DMS153 treated with DMSO at 0.1 percent for 48 hours (cell line): ENCODE results near the gene ABTB2.
"Not testable (repeated sequence)": the region's sequence is repeated elsewhere in the genome, so short reads cannot be mapped to it uniquely, and the experiment has no call there.

ENCODE experiments used
- DNase-seq: peaks from one replicate; lab custom pipeline; 2025; ENCODE audit not compliant: unreplicated experiment; lab: John Stamatoyannopoulos, UW

ABTB2 gene

DNA sequence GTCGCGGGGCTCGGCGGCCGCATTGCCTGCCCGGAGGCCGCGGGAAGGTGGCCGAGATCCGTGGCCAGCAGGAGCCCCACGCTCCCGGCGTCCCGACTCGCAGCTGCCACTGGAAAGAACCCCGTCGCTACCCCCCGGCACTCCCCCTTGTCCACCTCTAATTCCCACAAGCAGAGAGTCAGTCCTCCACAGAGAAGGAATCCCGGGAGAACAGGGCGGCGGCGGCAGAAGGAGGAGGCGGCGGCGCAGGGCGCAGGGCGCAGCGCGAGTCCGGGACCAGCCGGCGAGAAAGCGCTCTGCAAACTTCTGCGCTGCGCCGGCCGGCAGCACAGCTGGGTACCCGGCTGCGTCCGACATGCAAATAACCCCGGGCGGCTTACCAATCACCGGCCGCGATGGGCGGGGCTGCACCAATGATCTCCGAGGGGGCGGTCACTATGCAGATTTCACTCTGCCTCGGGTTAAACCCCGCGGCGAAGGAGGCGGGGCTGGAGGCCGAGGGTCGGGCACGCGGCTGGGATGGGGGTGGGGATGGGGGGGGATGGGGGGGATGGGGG, at the start of gene ABTB2:
TSS of gene ABTB2 (minus strand) at position 310 of the 557 bp plus-strand sequence.
- DNase-seq: peak; percentile 94

DNA sequence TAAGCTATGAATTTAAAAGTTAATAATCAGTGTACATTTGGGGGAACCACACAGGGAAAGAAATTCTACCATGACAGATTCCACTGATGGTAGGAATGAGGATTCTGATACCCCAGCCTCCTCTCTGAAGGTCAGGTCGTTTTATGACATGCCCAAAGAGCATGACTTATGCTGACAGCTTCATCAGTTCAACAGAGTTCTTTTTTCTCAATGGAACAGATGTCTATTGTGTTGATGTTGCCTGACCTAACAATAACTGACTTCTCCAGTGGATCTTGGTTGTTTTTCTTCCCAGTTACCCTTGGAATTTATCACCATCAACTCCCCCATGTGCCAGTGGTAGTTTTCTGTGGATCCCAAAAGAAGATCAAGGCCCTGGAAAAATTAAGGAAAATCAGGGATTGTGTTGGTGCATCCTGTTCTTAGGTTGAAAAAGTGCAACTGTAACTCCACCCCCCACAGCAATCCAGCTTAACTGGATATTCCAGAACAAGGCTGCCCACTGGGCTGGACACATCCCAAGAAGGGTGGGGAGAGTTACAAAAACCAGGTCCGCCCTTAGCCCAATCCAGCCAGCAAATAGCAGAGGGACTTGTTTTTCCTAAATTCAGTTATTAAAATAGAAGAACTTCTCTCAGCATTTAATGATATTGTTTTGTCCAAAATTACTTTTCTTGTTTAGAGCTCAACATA, 49.5 kb upstream of the ABTB2 start:
- no peak for DNase-seq

DNA sequence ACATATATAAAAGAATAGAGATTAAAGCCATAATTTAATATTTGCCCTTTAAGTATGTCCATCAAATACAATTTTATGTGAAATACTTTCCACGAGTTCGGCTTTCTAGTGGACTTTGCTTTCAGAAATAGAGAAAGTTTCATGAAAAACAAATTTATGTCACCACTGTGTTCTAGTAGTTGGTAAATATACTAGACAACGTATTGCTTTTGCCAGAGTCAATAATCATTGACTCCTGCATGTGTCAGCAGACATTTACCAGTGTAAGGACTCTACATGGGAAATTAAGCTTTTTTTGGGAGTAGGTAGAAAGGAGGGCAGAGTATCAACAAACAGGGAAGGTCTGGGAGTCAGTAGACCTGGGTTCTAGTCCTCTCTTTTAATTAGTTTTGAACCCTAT, 48.6 kb upstream of the ABTB2 start:
- no peak for DNase-seq

DNA sequence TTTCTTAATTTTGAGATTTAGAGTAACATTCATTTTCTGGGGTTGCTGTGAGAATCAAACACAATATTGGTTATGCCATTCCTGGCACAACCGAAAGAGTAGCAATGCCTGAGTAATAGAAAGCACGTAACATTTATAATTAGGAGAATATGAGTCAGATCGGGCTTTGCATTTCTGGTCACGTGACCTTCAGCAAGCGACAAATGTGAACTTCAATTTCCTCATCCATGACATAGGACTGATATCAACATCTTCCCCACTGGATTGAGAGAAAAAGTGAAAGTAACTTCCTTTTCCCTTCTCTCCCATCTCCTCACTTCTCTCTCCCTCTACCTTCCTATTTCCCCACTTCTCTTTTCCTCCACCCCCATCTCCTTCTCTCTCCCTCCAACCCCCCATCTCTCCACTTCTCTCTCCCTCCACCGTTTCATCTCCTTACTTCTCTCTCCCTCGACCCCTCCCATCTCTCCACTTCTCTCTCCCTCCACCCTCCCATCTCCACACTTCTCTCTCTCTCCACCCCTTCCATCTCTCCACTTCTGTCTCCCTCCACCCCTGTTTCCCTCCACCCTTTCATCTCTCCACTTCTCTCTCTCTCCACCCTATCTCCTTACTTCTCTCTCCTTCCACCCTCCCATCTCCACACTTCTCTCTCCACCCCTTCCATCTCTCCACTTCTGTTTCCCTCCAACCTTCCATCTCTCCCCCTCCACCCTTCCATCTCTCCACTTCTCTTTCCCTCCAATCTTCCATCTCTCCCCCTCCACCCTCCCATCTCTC, 47.5 kb upstream of the ABTB2 start:
- DNase-seq: no peak

DNA sequence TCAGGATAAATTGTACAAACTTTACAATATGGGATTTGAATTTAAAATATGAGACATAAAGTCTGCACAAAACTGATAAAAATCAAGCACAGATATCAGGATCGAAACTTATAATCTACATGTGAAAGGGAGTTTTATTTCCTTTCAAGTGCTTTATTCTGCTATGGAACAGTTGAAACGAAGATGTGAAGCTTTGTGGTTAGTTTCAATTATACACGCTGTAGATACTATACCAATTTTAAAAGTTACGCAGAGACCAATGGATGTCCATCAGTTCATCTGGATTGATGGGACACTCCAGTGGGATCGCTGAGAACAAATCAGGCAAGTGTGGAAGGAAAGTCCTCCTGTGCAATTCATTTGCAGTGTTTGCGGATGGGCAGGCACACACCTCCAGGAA, 46.5 kb upstream of the ABTB2 start:
- DNase-seq: no peak

DNA sequence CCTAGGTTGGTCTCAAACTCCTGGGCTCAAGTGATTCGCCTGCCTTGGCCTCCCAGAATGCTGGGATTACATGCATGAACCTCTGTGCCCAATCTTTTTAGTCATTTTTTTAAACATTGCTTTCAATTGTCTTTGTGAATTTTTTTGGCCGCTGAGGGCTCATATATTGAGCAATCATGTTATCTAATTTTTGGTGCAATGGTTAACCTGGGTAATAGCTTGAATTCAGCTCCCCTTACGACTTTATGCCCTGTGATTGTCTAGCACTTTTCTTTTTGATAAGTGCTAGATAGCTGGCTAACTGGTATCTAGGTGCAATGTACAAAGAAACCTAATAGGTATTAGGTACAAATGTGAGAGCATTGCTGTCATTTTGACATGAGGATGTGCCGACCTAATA, 45.6 kb upstream of the ABTB2 start:
- no peak for DNase-seq

DNA sequence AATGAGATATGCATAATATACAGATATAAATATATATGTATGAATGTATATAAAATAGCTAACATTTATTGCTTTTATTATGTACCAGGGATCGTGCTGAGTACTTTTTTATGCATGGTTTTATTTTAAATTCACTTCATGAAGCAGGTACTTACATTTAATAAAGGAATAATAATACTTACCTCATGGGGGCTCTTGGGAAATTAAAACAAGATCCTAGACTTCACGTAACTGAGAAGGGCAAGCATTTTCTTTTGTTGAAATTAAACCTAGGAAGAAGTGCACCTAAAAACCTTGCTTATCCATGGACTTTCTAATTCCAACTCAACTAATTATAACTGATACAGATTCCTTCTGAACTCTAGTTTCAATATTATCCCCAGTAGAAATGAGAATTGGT, 40.0 kb upstream of the ABTB2 start:
- DNase-seq: no peak

DNA sequence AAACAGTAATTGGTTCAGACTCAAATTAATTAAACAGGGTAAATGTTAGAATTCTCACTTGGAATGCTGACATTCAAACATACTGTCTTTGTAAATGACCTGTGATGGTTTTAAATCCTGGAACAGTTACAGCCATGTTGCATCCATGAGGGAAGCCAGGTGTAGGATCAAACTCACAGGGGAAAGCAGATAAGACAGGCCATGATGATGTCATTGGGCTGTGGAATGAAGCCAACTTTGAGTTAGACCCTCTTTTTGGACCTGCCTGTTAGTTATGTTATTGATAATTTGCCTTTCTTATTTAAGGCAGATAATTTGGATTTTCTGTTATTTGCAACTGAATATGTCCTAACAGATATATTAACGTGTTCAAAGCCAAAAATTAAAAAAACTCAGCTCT, 39.3 kb upstream of the ABTB2 start:
- DNase-seq: no peak

DNA sequence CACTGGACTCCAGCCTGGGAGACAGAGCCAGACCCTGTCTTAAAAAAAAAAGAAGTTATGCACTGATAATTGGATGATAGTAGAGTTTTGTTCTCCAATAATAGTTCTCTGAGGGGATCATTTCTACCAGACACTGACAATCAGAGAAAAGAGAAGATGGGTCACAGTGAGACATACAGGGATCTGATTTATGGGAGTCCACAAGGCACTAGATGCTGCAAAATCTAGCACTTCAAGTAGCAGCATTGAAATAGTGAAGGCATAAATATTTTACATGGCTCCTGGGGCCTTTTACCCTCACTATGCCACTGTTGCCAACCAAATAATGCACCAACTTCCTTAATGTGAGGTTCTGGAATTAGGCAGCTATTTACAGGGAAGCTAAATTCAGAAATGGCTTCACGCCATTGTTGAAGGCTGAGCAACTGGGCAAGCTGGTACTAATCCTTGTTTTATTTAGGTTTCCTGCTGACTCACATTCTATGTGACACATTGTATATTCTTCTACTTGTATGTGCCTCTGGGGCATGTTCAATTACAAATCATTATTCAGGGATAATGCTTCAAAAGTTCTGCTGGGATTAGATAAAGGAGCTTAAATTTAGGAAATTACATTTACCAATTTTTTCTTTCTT, 38.2 kb upstream of the ABTB2 start:
- no peak for DNase-seq

DNA sequence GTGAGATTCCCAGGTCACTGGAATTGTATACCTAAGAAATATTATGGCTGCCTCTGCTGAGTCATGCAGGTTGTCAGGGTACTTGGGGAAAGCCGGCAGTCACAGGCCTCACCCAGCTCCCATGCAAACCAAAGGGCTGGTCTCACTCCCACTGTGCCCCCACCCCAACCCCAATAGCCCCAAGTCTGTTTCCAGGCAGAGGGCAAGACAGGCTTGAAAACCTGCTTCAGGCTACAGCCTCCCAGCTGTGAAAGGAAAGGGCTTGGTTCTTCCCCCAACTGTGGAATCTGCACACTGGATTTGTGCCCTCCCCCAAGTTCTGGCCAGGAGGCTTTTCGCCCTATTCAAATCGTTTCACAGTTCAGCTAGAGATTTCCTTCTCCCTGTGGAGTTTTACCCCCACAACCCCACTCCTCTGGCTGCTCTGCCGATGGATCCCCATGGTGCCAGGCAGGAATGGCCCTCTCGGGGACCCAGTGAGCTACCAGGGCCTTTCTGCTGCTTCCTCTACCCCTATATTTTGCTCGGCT, 37.0 kb upstream of the ABTB2 start:
- no peak for DNase-seq

DNA sequence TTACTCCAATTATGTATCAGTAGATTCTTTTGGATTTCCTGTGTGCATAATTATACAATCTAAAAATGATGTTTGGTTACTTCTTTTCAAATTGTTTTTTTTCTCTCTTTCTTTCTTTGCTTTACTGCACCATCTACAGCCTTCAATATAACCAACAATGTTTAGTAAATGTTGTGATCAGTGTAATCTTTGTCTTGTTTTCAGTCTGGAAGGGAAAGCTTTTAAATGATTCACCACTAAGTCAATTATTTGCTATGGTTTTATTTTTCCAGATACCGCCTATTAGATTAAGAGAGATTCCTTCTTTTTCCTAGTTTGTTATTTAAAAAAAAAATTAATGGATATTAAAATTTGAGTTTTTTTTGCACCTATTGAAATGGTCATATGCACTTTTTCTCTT, 29.8 kb upstream of the ABTB2 start:
- DNase-seq: no peak

DNA sequence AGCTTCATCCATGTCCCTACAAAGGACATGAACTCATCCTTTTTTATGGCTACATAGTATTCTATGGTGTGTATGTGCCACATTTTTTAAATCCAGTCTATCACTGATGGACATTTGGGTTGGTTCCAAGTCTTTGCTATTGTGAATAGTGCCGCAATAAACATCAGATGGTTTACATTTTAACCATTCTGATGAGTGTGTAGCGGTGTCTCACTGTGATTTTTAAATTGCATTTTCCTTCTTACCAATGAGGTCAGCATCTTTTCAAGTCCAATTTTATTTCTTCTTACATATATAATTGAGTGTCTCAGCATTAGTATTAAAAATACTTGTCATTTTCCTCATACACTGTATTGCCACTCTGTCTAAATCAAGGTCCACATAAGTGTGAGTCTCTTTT, 28.5 kb upstream of the ABTB2 start:
- not testable (repeated sequence) for DNase-seq

DNA sequence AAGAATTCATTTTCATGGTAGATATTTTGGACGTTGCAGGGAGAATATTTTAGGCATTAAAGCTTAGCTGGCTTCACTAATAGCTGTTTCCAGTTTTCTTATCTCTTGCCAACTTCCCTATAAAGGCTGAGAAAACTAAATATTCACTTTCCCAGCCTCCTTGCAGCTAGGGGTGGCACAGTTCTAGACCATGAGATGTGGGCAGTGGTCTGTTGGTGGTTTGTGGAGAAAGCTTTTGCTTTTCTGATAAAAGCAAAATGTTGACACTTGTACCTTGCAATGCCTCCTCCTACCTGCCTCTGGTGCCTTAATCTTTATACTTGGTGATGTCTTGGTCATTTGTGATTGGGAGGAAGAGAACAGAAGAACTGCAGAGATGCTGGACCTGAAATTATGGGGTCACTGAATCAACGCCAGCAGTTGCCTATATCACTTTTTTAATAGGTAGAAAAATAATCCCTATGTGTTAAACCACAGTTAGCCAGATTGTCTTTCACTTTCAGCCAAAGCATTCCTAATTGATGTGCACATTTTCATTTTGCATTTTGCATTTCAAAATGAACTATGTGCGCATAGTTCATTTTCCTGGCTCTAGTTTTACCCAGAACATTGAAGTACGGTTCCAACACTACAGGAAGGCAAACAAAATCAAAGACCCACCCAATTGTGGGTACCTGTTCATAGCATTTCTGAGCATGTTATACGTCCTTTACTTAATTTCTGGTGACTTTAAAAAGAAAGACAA, 24.9 kb upstream of the ABTB2 start:
- no peak for DNase-seq

DNA sequence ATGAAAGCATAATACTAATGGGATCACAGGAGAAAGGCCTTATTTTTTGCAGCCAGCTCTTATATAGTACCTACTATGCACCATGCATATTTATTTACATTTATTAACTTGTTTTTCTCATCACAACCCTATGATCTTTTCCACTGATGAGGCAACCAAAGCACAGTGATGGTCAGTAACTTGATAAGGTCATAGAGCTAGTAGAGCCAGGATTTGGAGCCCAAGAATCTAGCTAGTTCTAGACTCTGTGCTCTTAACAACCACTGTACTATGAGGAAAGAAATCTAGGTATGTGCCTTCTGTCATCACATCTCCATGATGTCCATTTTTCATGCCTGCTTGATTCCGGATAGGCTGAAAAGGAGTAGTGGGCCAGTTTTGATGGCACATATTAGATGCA, 24.0 kb upstream of the ABTB2 start:
- no peak for DNase-seq

DNA sequence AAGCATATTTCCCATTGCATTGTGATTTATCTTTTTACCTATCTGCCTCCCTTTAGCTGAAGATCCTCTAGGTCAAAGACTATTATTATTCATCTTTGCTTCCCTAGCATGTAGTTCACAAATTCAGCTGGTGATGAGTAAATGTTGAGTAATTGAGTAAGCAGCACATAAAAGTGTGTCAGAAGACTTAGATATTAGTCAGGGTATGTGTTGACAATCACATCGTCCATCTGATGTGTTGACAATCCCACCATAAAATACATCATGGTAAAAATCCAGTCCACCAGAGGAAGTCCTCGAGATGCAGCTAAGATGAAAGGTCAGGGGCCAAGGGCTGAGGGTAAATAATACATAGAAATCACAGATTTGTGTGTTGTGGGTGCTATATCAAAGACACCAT, 22.9 kb upstream of the ABTB2 start:
- DNase-seq: no peak

DNA sequence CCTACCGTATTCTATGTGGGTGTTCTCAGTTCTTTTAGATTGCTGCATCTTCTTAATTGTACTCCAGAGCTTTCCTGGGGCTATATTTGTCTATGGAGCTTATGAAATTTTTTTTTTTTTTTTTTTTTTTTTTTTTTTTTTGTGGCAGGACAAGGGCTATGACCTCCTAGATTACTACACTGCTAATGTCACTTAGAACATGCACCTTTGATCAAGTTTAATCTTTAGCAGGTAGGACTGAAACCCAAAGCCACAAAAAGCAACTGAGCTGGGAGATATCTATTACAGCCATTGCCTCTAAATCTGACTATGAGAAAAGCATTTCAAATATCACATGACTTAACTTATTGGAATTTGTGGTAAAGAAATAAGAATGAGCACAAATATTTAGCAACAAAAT, 21.7 kb upstream of the ABTB2 start:
- no peak for DNase-seq

DNA sequence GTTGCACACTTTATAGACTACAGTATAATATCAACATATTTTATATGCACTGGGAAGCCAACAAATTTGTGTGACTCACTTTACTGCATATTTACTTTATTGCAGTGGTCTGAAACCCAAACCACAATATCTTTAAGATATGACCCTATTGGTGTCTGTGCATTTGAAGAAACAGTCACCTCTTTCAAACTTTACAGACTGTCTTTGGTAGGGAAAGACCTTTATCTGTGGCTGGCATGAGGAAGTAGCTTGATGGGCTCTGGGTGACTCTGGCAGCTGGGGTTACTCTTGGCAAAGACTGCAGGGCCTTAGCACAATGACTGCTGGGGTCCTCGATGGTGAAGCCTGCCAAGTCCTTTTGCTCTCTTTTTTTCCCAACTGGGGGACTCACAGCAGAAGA, 21.3 kb upstream of the ABTB2 start:
- DNase-seq: no peak

DNA sequence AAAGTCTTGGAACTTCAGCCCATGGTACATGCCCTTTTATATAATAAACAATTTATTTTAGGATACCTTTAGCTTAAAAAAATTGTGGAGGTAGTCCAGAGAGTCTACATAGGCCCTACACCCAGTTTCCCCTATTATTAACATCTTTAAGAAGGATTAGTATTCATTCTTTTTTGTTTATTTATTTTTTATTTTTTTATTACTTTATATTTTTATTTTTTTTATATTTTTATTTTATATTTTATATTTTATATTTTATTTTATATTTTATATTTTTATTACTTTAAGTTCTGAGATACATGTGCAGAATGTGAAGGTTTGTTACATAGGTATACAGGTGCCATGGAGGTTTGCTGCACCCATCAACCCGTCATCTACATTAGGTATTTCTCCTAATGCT, 15.9 kb upstream of the ABTB2 start:
- no peak for DNase-seq

DNA sequence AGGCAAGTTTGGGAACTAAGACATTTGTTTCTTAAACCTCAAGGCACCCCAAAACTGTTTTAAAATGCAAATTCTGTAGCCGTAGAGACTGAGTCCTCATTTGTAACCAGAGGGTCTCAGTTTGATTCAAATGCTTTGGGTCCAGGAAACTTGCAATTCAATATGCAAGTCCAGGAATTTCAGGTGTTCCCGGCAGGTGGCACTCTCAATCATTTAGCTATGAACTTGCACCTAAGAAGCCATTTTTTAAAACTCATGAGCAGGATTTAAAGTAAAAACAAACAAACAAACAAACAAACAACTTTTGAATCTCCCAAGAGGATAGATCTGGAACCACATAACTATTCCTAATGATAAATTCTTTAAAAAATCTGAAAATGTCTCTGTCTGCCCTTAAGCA, 8.7 kb upstream of the ABTB2 start:
- DNase-seq: no peak

DNA sequence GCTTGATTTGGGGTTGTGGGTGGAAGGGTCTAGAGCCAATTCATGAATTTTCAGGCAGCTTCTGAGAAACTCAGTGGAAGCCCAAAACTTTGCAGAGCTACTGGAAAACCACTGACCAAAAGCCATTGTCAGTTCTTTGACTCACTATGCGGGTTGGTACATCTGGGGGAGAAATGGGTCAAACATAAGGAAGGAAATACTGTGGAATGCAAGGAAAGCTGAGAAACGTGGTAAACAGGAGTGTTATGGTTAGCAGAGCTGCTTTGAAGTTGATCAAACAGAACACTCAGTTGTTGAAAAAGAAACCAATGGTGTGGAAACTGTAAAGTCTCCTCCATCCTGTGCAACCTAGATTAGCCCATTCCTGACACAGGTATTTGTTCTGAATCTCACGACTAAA, 6.3 kb upstream of the ABTB2 start:
- DNase-seq: no peak
